Measurements from ENCODE around the gene AGR3. TPM values are rescaled to one million over a fixed set of nuclear protein-coding genes. Genes with fewer than 3 reads are reported as not detected.

The AGR3 gene
- total and polyA plus RNA-seq, 2 donors (not counting 3 experiments of a cell fraction or from before 2014, with no cell fraction given), result not detected

DNA sequence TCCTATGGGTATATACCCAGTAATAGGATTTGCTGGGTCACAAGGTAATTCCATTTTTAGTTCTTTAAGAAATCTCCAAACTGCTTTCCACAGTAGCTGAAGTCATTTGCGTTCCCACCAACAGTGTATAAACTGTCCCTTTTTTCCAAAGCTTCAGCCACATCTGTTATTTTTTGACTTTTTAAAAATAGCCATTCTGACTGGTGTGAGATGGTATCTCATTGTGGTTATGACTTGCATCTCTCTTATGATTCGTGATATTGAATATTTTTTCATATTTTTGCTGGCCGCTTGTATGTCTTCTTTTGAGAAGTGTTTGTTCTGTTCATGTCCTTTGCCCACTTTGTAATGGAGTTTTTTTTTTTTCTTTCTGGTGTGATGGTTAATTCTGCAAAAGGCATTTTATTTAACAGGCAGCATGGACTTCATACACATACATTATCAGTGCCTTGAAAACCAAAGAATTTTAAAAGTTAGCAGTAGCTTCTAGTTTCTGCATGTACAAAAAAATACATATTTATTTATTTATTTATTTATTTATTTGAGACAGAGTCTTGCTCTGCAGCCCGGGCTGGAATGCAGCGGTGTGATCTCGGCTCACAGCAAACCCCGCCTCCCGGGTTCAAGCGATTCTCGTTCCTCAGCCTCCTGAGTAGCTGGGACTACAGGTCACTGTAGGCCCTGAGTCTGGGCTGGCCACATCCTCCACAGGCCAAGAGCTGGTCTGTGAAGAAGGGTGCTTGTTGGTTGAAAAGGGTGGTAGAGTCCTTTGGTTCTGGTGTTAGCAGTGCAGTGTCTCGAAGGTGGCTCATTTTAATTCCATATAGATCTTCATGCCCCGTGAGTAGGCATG, 32.3 kb downstream of the AGR3 start:
- no peaks in the 10 kb centered on the region for H3K79me2 ChIP-seq (ENCODE audit: control insufficient read depth, insufficient read depth, low read length)
- intact Hi-C loops (cut with micrococcal nuclease) (no loop called here), dilution Hi-C loops (cut with MboI; ENCODE audit: extremely low pct_ligation_motif_present, low sequenced_read_pairs) (no loop called here)
- H2AFZ ChIP-seq (ENCODE audit: low read depth, low read length), result no peak overlapping the region
- H3K27me3 ChIP-seq (ENCODE audit: control insufficient read depth in 2 of 2, insufficient read depth in 2 of 2, low read length in 2 of 2), result no peaks in the 10 kb centered on the region
- DNase-seq (ENCODE audit: low read depth, low spot score) (no peak), FAIRE-seq (no peak)
- no peaks in the 10 kb centered on the region for H3K9me3 ChIP-seq (replicated peaks; ENCODE audit: control insufficient read depth, insufficient read depth, low read length)
- H3K36me3 ChIP-seq (ENCODE audit: control insufficient read depth in 2 of 2, extremely low read depth in 1 of 2, insufficient read depth in 2 of 2, low read length in 2 of 2), result no peaks in the 10 kb centered on the region
- no peak overlapping the region for H3K4me3 ChIP-seq (replicated peaks in 1 of 3; ENCODE audit: insufficient read depth in 1 of 3, low read depth in 1 of 3, low read length in 3 of 3)
- TF ChIP-seq MYC (IDR thresholded peaks at IDR 0.05; ENCODE audit: low read depth, low read length) (no peak), POLR2A (IDR thresholded peaks at IDR 0.05; ENCODE audit: low read depth, low read length) (no peak), FOS (IDR thresholded peaks at IDR 0.05; ENCODE audit: borderline replicate concordance, insufficient read depth, low read length) (no peak), GATA2 (IDR thresholded peaks at IDR 0.05; ENCODE audit: insufficient read depth, insufficient read length, low read depth, low read length) (no peak), EZH2 (IDR thresholded peaks at IDR 0.05; ENCODE audit: borderline replicate concordance, low read depth, low read length, severe bottlenecking) (no peak), JUN (IDR thresholded peaks at IDR 0.05; ENCODE audit: borderline replicate concordance, insufficient read depth, insufficient read length, low read depth) (no peak), POLR2AphosphoS5 (IDR thresholded peaks at IDR 0.05; ENCODE audit: insufficient read depth, low read depth, low read length) (no peak)
- TF ChIP-seq, protein P1, sequence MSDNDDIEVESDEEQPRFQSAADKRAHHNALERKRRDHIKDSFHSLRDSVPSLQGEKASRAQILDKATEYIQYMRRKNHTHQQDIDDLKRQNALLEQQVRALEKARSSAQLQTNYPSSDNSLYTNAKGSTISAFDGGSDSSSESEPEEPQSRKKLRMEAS (IDR thresholded peaks at IDR 0.05; ENCODE audit: insufficient read depth, insufficient read length), result no peak
- TF ChIP-seq, protein P2, sequence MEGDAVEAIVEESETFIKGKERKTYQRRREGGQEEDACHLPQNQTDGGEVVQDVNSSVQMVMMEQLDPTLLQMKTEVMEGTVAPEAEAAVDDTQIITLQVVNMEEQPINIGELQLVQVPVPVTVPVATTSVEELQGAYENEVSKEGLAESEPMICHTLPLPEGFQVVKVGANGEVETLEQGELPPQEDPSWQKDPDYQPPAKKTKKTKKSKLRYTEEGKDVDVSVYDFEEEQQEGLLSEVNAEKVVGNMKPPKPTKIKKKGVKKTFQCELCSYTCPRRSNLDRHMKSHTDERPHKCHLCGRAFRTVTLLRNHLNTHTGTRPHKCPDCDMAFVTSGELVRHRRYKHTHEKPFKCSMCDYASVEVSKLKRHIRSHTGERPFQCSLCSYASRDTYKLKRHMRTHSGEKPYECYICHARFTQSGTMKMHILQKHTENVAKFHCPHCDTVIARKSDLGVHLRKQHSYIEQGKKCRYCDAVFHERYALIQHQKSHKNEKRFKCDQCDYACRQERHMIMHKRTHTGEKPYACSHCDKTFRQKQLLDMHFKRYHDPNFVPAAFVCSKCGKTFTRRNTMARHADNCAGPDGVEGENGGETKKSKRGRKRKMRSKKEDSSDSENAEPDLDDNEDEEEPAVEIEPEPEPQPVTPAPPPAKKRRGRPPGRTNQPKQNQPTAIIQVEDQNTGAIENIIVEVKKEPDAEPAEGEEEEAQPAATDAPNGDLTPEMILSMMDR (IDR thresholded peaks at IDR 0.05; ENCODE audit: extremely low read depth in 1 of 2, insufficient read depth in 1 of 2, low read depth in 1 of 2, low read length in 2 of 2), result no peak
- CTCF ChIA-PET, result interaction anchor here (0.7 to 1.7 kb wide), 3 partner anchors 9 to 154 kb away, joined by 3 to 5 read pairs (median 5); no protein-coding TSS in a partner anchor
- no peak overlapping the region for H3K9ac ChIP-seq (replicated peaks; ENCODE audit: extremely low read depth, insufficient read depth, low read length)
- H3K4me2 ChIP-seq (ENCODE audit: insufficient read depth, low read length), result no peak overlapping the region
- BruUV-seq (replicated peaks), result no TSS peak
- H3K9me1 ChIP-seq (replicated peaks; ENCODE audit: control insufficient read depth, extremely low read depth, insufficient read depth, low read length), result no peaks in the 10 kb centered on the region
- H3K4me1 ChIP-seq (ENCODE audit: control insufficient read depth, extremely low read depth, insufficient read depth, low read length), result peaks cover 10% of the 10 kb centered on the region
- no peaks in the 10 kb centered on the region for H4K20me1 ChIP-seq (replicated peaks; ENCODE audit: control insufficient read depth, extremely low read depth, insufficient read depth, low read length)
- H3K27ac ChIP-seq (ENCODE audit: insufficient read depth, low read depth, low read length), result no peak overlapping the region
- POLR2A ChIA-PET, result no interaction called here

Measured in endothelial cell of umbilical vein (primary cell).